HepG2 (cell line): ENCODE results near the gene CDC37. TPM values are rescaled to one million over a fixed set of nuclear protein-coding genes. Genes with fewer than 3 reads are reported as not detected.

Experiments used
- FOXP4 ChIP-seq: sonication (generic); formaldehyde crosslinking; IDR thresholded peaks from 2 replicates; pipeline ENCODE4 v1.4.0; 2020; ENCODE audit warnings: missing genetic modification reagents
- RARA ChIP-seq: IDR thresholded peaks from 2 replicates; pipeline ENCODE4 v1.6.1; 2016; ENCODE audit warnings: missing genetic modification reagents, missing compliant biosample characterization
- RNF219 ChIP-seq: sonication (generic); formaldehyde crosslinking; IDR thresholded peaks from 2 replicates; pipeline ENCODE4 v1.5.0; 2020; ENCODE audit warnings: mild to moderate bottlenecking, missing genetic modification reagents
- TEAD2 ChIP-seq: sonication (generic); formaldehyde crosslinking; IDR thresholded peaks from 2 replicates; pipeline ENCODE4 v1.9.0; 2021; ENCODE audit warnings: missing genetic modification reagents
- ZC3H13 ChIP-seq: sonication (generic); formaldehyde crosslinking; IDR thresholded peaks from 2 replicates; pipeline ENCODE4 v1.8.1; 2023; ENCODE audit warnings: mild to moderate bottlenecking, missing genetic modification reagents, moderate library complexity
- ZKSCAN5 ChIP-seq: sonication (generic); formaldehyde crosslinking; IDR thresholded peaks from 2 replicates; pipeline ENCODE4 v1.5.1; 2020; ENCODE audit warnings: mild to moderate bottlenecking, missing genetic modification reagents
- ZMYM3 ChIP-seq: sonication (generic); formaldehyde crosslinking; IDR thresholded peaks from 2 replicates; pipeline ENCODE4 v1.5.1; 2020; ENCODE audit warnings: mild to moderate bottlenecking, missing genetic modification reagents
- ZNF414 ChIP-seq: sonication (generic); formaldehyde crosslinking; IDR thresholded peaks from 2 replicates; pipeline ENCODE4 v1.5.0; 2020; ENCODE audit warnings: missing genetic modification reagents
- ZNF670 ChIP-seq: sonication (generic); formaldehyde crosslinking; IDR thresholded peaks from 2 replicates; pipeline ENCODE4 v1.8.0; 2022; ENCODE audit warnings: mild to moderate bottlenecking, missing genetic modification reagents, borderline replicate concordance
- ZNF691 ChIP-seq: sonication (generic); formaldehyde crosslinking; IDR thresholded peaks from 2 replicates; pipeline ENCODE4 v1.4.0; 2020; ENCODE audit warnings: missing genetic modification reagents, low read depth, mild to moderate bottlenecking, borderline replicate concordance
- polyA plus RNA-seq, 8 experiments: library from polyadenylated mRNA; depleted of rRNA in 3 of 8; stranded (reverse) in 7 of 8; unstranded in 1 of 8; fragments of >200 nt; fragmentation: Illumina TruSeq in 4 of 8; extraction: Trizol in 4 of 8; gene quantifications; 2 replicates each; pipeline versions ENCODE4 v1.2.1 to v1.2.3, GENCODE V29; 2011 to 2016; ENCODE audit warnings: low read depth in 4 of 8, missing spikeins in 1 of 8, mixed read lengths in 1 of 8; ENCODE audit not compliant: insufficient read depth in 1 of 8
- total RNA-seq, 5 experiments: library from RNA; depleted of rRNA; stranded (reverse); fragments of >200 nt; fragmentation: Illumina TruSeq; extraction: Trizol; gene quantifications; 2 replicates each; pipeline ENCODE4 v1.2.3, GENCODE V29; 2016; ENCODE audit warnings: low read depth in 1 of 5

Gene CDC37
- total and polyA plus RNA-seq, 2 of the 13 experiments (the other 11 are each of a cell fraction or from before 2014, with no cell fraction given): 158 to 177 TPM

GRCh38 chr19:10379880-10380312 lies 23.4 kb downstream of the CDC37 start (continued):
- TF ChIP-seq ZNF691 (CRISPR knock-in tag) (0 out of 2 replicates have a peak, but pooled peaks have one; percentile 4), ZNF414 (CRISPR knock-in tag) (0 out of 2 replicates have a peak, but pooled peaks have one; percentile 40), ZC3H13 (CRISPR knock-in tag) (0 out of 2 replicates have a peak, but pooled peaks have one; percentile 67), RARA (CRISPR knock-in tag) (0 out of 2 replicates have a peak, but pooled peaks have one; percentile 5), RNF219 (no peak), ZNF670 (CRISPR knock-in tag) (no peak), FOXP4 (CRISPR knock-in tag) (no peak), TEAD2 (no peak), ZKSCAN5 (no peak), ZMYM3 (CRISPR knock-in tag) (peak; percentile 78)
